HG02870 (cell line): ENCODE data around the gene MED4.
"Not testable (repeated sequence)": the region's sequence is repeated elsewhere in the genome, so short reads cannot be mapped to it uniquely, and the experiment has no call there.

Source experiments
- ATAC-seq: cut with Tn5 transposase; IDR thresholded peaks from one replicate; pipeline ENCODE4 v1.9.1; 2021; ENCODE audit warnings: mild to moderate bottlenecking, moderate library complexity; ENCODE audit not compliant: unreplicated experiment

Gene MED4

DNA sequence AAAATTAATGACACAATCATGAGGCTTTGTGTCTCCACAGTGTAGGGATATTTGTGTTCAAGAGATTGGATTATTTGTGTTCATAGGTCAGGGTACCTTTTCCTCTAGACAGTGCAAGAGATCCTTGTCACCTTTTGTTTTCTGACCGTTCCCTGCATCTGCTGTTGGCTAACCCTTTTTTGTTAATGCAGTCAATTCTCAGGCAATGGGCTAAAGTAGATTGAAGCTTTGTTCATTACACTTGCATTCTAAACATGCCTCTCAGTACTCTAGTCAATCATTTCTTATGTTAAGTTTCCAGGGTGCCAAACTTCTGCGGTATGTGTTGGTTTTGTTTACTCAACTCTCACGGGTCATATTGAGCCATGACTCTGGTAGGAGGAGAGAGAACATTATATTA, 1.8 kb upstream of the MED4 start:
- ATAC-seq = no peak

DNA sequence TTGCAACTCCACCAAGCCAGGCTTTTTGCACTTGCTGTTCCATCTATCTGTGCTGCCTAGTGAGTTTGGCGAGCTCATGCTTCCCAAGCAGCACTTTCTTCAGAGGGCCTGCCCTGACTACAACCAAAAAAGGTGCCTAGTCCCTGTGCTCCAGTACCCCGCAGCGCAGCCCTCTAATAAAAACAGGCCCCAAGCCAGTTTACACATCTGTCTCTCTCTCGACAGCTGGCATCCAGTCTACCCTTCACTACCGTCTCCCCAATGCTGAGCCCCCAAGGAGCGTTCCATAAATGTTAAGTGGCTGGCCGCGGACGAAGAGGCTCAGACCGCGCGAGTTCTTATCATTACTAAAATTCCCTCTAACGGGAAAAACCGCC, 512 bp downstream of the MED4 start:
- no peak for ATAC-seq

DNA sequence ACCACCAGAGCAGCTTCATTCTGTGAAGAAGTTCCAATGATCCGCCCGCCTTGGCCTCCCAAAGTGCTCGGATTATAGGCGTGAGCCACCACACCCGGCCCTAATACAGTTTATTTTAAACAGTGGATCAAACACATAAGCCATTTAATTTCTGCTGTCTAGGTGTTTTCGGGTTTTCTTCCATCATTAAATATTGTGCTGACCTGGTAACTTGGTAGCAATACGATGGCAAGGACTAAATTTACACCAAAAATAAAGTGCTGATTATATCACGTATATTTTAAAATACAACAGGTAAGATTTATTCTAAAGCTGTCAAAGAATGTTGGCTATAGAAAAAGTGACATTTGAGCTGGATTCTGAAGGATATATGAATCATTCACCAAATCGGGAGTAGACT, 1.3 kb downstream of the MED4 start:
- ATAC-seq = no peak

DNA sequence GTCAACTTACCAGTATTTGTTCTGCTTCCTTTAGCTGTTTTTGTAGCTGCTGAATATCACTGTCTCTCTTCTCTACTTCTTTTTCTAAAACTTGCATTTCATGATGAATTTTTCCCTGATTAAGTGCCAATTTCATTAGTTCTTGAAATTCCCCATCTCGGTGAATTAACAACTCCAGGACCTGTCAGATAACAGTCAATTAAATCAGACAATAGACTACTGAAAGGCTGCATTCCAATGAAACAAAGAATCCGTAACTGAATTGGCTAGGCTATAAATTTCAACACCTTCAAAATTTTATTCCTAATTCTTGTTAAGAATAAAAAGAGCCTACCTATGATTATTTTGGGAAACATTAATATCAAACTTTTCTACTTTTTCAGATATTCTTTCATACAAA, 8.6 kb downstream of the MED4 start:
- ATAC-seq = no peak

DNA sequence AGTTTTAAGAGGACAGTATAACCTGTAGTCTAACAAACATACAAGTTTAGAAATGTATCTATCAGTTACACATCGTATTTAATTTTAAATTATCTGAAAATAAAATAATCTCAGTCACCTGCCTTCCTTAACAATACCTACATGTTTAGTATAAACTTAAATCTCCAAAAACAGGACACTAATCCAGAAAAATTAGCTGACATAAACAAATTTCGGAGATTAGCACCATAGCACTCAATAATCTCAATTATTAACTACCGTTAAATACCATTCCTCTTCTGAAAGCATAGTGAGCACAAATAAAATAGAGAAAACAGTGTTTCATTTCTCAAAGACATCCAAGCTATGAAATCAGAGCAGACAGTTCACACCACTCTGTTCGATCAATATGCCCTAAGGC, 13.2 kb downstream of the MED4 start:
- no peak for ATAC-seq

DNA sequence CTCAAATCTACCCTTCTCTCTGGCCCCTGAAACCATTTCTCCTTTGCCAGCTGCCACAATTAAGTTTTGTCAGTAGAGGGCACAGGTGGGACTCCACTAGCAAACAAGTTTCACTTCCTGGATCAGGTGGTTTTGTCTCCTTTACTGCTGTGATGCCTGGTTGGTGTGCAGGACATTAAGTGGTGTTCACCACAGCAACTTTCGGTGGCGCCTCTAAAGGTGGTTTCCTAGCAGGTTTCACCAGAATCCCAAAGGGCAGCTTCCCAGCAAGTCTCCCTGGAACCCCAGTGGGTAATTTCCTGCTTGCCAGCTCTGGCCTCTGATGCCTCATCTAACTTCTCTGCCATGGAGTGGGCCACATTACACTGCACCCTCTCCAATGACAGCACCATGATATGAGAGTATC, 16.6 kb downstream of the MED4 start:
- peak; percentile 96 for ATAC-seq

DNA sequence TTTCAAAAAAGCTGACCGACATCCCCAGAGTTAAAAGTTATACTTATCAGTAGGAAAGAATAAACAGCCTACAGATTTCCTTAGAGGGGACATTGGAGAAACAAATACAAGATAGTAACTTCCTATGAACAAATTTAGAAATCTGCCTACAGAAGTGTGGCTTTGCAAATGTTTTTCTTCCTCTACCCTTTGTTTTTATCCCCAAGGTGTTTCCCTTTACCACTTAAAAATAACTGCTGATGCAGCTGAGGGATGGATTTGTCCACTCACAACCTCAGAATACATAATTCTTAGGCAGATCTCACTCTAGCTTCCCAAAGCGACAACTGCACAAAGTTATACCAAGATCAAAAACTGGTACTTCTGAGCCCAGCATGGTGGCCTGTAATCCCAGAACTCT, 20.9 kb downstream of the MED4 start:
- no peak for ATAC-seq

DNA sequence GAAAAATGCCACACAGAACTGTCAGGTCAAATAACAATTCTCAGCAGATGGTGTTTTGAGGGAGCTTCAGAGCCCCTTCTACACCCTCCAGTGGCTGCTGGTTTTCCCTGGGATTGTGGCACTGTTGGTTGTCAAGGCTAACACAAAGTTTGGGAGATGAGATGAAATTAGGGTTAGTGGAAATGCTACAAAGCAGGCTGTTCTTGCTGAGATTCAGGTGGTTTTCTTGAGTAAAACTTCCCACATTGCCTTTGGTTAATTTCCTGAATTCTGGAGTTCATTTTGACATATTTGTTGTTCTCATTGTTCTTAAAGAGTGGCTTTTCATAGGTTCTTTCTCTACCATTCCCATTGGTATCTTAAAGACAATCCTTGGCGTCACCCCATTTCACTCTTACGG, 22.1 kb downstream of the MED4 start:
- ATAC-seq = no peak

DNA sequence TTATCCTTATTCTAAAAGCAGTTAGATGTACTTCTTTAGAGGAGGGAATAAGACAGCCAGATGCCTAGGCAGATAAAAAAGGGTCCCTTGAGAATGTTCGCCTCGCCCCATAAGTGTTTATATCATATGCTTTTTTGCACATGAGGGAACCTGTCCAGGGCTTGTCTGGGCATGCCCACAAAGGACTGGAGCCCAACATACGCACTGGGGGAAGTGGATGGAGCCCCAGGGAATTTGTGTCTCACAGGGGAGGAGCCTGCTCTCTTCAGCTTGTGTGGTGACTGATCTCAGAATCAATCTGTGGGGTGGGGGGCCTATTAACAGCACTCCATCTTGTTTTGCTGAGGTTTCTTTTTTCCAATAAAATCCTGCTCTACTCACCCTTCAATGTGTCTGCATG, 22.6 kb downstream of the MED4 start:
- no peak for ATAC-seq

DNA sequence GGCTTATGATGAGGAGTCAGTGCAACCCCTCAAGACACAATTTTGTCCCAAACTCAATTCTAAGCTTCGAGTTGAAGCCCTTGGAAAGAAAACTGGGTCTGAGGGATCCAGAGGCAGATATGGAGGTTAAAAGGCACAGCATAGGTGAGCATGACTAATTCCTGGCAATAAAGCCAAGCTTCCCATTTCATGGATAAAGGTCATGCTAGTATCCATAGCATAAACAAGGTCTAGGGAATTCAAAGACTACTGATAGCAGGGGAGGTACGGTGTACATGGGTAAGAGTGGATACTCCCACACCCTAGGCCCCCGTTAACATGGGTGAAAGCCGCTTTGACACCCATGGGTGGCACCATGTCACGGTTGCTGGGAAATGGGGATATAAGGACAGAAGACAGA, 24.0 kb downstream of the MED4 start:
- no peak for ATAC-seq

DNA sequence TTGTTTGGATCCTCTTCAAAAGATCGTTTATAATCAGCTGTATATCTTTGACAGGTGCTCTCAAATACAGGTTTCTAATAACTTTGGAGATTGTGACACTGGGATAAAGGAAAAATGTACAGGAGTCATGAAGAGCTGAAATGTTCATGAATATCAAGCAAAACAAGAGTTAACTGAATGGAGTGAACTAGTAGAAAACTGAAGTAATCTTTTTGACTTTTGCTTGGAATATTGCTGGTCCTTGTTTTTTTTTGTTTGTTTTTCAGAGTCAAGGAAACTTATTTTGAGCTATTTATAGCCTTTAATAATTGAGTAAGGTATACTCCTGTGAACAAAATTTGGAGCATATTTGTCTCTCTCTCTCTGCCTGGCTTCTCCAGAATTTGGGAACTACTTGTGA, 25.3 kb downstream of the MED4 start:
- ATAC-seq = no peak

DNA sequence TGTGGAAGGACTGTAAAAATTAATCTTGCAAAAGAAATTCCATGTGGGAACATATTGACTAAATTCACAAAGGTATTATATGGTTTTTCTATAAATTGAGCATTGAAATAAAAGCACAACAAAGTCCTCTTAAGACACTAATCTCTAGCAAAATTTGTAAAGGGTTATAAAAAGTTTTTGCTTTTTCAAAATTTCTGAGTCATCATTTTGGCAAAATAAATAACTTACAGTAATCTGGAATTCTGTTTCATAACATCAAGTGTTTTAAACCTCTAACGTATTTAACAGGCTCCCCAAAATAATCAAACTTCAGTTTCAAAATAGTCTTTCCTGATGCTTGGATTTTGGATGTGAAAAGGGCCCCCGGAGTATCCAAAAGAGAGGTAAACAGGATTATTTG, 26.0 kb downstream of the MED4 start:
- no peak for ATAC-seq

DNA sequence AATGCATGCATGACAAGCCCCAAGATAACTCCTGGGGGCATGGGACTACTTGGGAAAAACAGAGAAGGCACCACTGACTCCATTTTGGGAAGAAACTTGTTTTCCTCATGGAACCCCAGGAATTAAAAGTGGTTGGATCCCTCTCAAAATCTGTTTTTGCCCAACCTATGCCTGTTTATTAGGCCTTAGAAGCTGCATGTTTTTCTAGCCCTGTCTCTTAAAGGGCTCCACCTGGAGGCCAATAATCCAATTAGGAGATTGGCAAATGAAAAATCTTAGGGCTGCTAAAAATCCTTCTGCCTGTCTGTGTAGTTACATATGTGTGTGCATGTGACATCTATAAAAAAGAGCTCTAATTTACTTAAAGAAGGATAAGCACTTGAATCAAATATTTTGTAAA, 26.9 kb downstream of the MED4 start:
- no peak for ATAC-seq

DNA sequence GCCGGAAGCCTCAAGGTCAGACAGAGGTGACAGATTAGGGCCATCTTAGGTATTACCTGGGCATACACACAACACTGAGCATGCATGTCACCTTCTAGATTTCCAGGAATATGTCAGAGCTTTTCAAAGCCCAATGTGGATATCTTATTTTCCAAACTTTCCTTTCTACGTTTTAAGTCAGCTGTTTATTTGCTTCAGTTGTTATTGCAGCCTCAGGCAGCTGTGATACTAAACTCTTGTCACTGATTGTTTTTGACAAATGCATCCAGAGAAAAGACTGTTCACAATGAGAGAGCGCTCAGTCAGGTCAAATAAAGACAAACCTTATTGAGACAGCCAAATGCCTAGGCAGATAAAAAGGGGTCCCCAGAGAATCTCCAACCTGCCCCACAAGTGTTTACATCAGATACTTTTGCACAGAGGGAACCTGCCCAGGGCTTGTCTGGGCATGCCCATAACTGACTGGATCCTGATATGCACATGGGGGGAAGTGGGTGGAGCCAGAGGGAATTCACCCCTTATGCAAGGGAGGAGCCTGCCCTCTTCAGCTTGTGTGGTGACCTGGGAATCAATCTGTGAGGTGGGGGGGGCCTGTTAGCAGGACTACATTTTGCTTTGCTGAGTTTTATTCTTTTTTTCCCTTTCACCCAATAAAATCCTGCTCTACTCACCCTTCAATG, 28.5 kb downstream of the MED4 start:
- ATAC-seq = peak; percentile 59

DNA sequence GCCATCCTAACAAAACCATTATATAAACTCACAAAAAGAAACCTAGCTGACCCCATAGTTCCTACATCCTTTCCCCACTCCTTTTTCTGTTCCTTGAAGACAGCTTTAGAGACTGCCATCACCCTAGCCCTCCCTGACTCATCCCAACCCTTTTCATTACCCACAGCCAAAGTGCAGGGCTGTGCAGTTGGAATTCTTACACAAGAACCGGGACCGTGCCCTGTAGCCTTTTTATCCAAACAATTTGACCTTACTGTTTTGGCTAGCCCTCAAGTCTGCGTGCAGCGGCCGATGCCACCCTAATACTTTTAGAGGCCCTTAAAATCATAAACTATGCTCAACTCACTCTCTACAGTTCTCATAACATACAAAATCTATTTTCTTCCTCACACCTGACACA, 35.0 kb downstream of the MED4 start:
- ATAC-seq = not testable (repeated sequence)

DNA sequence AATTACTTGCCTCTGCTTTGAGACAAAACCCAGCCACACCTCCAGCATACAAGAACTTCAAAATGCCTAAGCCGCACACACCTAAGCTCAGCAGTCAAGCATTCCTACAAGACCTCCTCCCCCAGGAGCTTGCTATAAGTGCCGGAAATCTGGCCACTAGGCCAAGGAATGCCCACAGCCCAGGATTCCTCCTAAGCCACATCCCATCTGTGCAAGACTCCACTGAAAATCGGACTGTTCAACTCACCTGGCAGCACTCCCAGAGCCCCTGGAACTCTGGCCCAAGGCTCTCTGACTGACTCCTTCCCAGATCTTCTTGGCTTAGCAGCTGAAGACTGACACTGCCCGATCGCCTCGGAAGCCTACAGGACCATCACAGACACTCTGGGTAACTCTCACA, 36.4 kb downstream of the MED4 start:
- not testable (repeated sequence) for ATAC-seq

DNA sequence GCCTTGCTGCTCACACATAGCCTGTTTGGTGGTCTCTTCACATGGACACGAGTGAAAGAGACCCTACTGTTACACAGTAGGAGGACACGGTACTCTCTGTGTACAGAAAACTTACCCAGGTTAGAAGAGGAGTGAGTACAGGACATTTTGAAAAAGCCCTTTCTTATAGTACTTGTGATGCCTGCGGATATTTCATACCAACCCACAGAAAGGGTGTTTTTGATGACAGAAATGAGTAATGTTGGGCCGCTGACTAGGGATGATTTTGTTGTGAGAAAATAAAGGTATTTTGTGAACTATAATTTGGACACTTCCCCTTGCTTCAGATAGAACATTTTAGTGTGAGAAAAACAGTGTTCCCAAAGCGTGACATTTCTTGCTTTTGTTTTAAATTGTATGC, 39.2 kb downstream of the MED4 start:
- ATAC-seq = no peak

DNA sequence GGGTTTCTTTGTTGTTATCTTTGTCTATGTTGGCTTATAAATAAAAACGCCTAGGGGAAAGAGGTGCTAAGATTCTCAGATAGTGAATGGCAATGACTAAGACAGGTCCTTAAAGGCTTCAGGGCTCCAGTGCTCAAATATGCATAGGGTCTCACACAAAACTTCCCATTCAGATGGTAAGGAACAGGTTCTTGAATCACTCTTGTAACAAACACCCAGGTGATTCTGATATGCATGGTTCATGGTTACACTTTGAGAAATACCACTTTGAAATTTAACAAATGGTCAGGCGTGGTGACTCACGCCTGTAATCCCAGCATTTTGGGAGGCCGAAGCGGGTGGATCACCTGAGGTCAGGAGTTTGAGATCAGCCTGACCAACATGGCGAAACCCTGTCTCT, 40.3 kb downstream of the MED4 start:
- ATAC-seq = no peak

DNA sequence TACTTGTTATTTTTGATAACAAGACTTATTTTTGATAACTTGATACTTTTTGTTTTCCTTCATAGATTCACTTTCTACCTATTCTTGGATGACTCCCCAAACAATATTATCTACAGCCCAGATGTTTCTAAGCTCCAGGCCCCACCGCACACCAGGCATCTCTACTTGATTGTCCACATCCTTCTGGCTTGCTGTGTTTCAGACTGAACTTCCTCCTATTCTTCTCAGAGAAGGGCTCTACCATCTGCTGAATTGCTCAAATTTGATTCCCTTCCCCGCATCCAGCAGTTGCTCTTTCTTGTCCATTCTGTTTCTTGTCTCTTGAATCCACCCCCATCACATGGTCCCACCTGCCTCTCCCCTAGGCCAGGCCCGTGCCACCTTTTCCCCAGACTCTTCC, 44.4 kb downstream of the MED4 start:
- ATAC-seq = no peak

DNA sequence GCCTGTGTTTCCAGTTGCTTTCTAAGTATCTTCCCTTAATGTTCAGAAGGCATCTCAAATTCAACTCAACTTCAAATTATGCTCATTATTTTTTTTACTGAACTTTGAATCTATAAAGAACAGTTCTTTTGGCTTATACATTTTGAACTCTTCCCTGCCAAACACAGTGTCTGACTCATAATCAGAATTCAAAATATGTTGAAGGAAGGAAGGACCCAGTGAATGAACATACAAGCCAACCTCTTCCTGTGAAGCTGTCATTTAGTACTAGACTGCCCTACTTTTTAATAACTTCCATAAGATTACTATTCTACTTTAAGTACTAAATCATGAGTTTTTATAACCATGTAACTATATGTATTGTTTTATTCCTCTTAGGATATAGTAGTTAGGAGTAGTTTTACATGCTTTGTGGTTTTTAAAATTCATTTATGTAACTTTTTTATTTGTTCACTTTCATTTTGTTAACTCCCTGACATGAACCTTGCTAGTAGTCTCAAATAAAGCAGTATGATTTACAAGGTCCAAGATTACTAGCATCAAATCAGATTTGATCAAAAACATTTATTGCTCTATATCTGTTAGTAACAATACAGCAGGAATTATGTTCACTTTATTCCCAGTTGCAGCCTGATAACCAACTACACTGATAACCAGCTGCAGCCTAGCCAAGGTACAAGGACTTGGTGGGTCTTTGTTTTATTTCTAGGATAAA, 51.0 kb downstream of the MED4 start:
- peak; percentile 33 for ATAC-seq

DNA sequence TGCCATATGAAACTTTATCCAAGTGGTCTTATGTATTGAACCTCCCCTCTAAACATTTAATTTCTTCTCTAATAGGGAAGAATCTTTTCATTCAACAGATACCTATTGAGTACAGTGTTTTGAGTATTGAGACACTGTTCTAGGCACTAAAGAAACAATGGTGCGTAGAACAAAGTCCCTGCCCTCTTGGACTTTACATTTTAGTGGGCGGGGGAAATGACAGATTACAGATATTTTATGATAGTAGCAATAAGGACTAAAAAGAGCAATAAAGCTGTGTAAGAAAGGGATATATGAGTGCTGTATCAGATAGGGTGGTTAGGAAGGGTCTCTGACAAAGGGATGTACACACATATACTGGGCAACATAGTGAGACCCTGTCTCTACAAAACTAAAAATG, 52.0 kb downstream of the MED4 start:
- ATAC-seq = no peak

DNA sequence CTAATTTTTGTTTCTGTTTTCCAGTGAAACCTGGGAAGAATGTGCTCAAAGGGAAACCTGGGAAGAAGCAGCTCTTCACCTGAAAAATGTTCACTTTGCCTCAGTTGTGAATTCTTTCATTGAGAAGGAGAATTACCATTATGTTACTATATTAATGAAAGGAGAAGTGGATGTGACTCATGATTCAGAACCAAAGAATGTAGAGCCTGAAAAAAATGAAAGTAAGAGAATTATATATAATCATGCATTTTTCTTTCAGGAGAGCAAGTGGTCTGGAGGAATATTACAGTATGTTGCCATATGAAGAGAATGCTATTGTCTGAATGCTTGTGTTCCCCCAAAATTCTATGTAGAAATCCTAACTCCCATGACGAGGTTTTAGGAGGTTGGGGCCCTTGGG, 54.0 kb downstream of the MED4 start:
- ATAC-seq = no peak

DNA sequence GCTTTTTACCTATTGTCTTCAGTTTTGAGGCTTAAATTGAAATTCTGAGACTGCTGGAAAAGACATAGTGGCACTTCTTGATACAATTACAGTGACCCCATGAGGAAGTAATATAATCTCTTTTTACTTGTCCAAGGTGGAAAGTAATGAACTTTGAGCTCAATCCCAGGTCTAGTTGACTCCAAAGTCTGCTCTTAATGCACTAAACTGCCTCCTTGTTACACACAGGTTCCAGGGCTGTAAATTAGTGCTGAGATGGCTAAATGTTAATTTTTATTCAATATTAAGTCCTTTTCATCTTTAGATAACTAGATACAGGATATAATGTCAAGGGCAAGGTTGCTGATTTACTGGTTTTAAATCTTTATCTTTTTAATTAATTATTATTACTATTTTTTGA, 54.9 kb downstream of the MED4 start:
- ATAC-seq = no peak
